ENCODE results near the gene ZBTB7C. TPM values are rescaled to one million over a fixed set of nuclear protein-coding genes. Genes with fewer than 3 reads are reported as not detected.

ZBTB7C gene
- total and polyA plus RNA-seq, 2 of the 8 experiments (the other 6 are each of a cell fraction or from before 2014, with no cell fraction given): 0.15 to 0.45 TPM

DNA sequence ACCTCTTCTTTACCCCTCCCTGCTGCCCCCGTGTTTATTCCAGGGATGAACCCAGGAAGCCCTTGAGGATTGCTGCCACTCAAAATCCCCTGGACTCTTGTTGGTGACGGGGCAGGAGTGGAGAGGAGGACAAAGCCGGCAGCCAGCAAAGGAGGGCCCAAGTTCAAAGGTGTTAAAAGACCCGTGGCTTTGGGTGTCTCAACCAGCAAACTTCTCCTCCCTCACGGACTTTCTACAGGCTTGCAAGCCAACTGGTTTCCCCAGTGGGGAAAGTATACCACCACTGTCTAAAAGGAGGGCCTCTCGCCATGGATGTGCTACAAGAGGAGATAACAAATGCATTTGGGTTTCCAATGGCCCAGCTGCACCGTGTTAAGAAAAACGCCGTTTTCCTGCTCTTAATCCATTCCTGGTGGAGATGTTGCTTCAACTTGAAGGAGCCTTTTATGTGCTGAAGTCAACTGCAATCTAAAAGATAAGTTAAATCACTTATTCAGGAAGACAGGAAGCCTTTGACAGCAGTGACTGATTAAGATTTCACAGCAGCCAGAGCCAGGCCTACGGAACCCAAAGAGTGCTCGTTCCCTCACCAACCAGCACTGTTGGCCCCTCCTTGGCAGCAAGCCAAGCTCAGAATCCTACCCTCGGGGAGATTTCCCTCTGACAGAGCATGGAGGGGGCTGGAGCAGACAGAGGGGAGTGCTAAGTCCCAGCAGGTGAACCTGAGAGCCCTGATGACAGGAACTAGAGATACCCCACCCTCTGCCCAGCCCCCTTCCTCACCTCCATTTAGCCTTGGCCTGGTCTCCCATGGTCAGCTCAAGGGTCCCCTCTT is 57.8 kb downstream of the ZBTB7C start:
- H3K27me3 ChIP-seq (replicated peaks in 1 of 4; ENCODE audit: control insufficient read depth in 3 of 4, extremely low read depth in 1 of 4, insufficient read depth in 3 of 4, low read length in 3 of 4): no peaks in the 10 kb centered on the region; a peak in 1 of 7 replicates
- no peak overlapping the region for H4K91ac ChIP-seq (replicated peaks; ENCODE audit: insufficient read length, low read length)
- no peak overlapping the region for H3K14ac ChIP-seq (ENCODE audit: insufficient read length)
- POLR2A ChIA-PET (ENCODE audit: partially characterized antibody): no interaction called here
- no peaks in the 10 kb centered on the region for H3K79me2 ChIP-seq (ENCODE audit: control insufficient read depth in 1 of 2, insufficient read depth in 2 of 2, low read length in 2 of 2)
- no peaks in the 10 kb centered on the region for H3K36me3 ChIP-seq (ENCODE audit: control insufficient read depth in 2 of 4, insufficient read depth in 4 of 4, low read length in 3 of 4)
- CTCF ChIA-PET (ENCODE audit: partially characterized antibody): interaction anchor here (1.1 kb wide), 1 partner anchor 12 kb away, joined by 3 read pairs; no protein-coding TSS in a partner anchor
- H2AFZ ChIP-seq (ENCODE audit: low read length): no peak overlapping the region
- no peak overlapping the region for H3K4me3 ChIP-seq (ENCODE audit: extremely low read depth in 1 of 4, insufficient read depth in 2 of 4, low read depth in 3 of 4, low read length in 4 of 4)
- no peaks in the 10 kb centered on the region for H4K20me1 ChIP-seq (replicated peaks in 1 of 2; ENCODE audit: control insufficient read depth in 1 of 2, insufficient read depth in 2 of 2, low read length in 2 of 2)
- no peaks in the 10 kb centered on the region for H3K79me1 ChIP-seq (ENCODE audit: low read depth, low read length)
- no peak overlapping the region for H2BK20ac ChIP-seq (ENCODE audit: low read length)
- H3K9me3 ChIP-seq (ENCODE audit: insufficient read depth in 2 of 2, low read depth in 1 of 2, low read length in 1 of 2): no peaks in the 10 kb centered on the region
- no peak overlapping the region for H3K9ac ChIP-seq (replicated peaks in 1 of 4; ENCODE audit: extremely low read depth in 1 of 4, low read depth in 3 of 4, low read length in 3 of 4)
- no peak overlapping the region for H2BK15ac ChIP-seq (ENCODE audit: low read length)
- H2BK120ac ChIP-seq (replicated peaks; ENCODE audit: low read depth, low read length): no peak overlapping the region
- no peak overlapping the region for H3K4me2 ChIP-seq (ENCODE audit: insufficient read depth in 1 of 2, low read depth in 2 of 2, low read length in 2 of 2)
- H4K8ac ChIP-seq (ENCODE audit: extremely low read depth, insufficient read depth, low read length): peak overlapping the region; percentile 14
- H2BK12ac ChIP-seq (ENCODE audit: low read depth, low read length): no peak overlapping the region
- WGBS, 2 experiments (ENCODE audit: extremely low coverage in 1 of 2, insufficient coverage in 1 of 2, insufficient read length in 1 of 2, insufficient replicate concordance in 2 of 2, low coverage in 1 of 2, low lambda C conversion rate in 2 of 2, missing lambda C conversion rate in 1 of 2): 86% methylated on average over 12 of the region's 12 CpGs; no CpG with 5 or more reads in 1 of the 2 experiments
- no peak overlapping the region for H3K18ac ChIP-seq (ENCODE audit: extremely low read depth, low read length)
- H4K5ac ChIP-seq (ENCODE audit: insufficient read length, low read depth, low read length): no peak overlapping the region
- H3K23ac ChIP-seq (ENCODE audit: insufficient read length): no peak overlapping the region
- H2AK5ac ChIP-seq (ENCODE audit: low read depth, low read length): no peak overlapping the region
- H3K4ac ChIP-seq (replicated peaks; ENCODE audit: insufficient read length, low read depth, low read length): no peak overlapping the region
- no peak overlapping the region for H2BK5ac ChIP-seq (ENCODE audit: low read depth, low read length)
- no peak overlapping the region for H3K27ac ChIP-seq (ENCODE audit: low read depth, low read length)
- no peaks in the 10 kb centered on the region for H3K4me1 ChIP-seq (replicated peaks in 1 of 4; ENCODE audit: control insufficient read depth in 3 of 4, insufficient read depth in 4 of 4, low read length in 3 of 4)
- FAIRE-seq: no peak
- no peak overlapping the region for H3K56ac ChIP-seq (replicated peaks; ENCODE audit: insufficient read length, low read depth, low read length)
- no peaks in the 10 kb centered on the region for H3K23me2 ChIP-seq (ENCODE audit: low read depth, low read length)
- DNase-seq (ENCODE audit: low read depth in 1 of 2, low spot score in 2 of 2): no peak
- TF ChIP-seq TCF12 (IDR thresholded peaks at IDR 0.05; ENCODE audit: low read depth, low read length): no peak
- no peak for TF ChIP-seq YY1 (IDR thresholded peaks at IDR 0.05; ENCODE audit: low read depth, low read length)
- TF ChIP-seq KDM4A (IDR thresholded peaks at IDR 0.05; ENCODE audit: low read depth, low read length, severe bottlenecking): no peak
- no peak for TF ChIP-seq HDAC2 (IDR thresholded peaks at IDR 0.05; ENCODE audit: borderline replicate concordance in 1 of 2, low read depth in 2 of 2, low read length in 2 of 2)
- TF ChIP-seq EGR1 (IDR thresholded peaks at IDR 0.05; ENCODE audit: borderline replicate concordance, low read depth, low read length): no peak
- no peak for TF ChIP-seq CHD2 (IDR thresholded peaks at IDR 0.05; ENCODE audit: low read length)
- no peak for TF ChIP-seq SAP30 (IDR thresholded peaks at IDR 0.05; ENCODE audit: insufficient read depth, insufficient replicate concordance, low read length)
- no peak for TF ChIP-seq TAF1 (IDR thresholded peaks at IDR 0.05; ENCODE audit: low read depth, low read length)
- TF ChIP-seq, protein P1, sequence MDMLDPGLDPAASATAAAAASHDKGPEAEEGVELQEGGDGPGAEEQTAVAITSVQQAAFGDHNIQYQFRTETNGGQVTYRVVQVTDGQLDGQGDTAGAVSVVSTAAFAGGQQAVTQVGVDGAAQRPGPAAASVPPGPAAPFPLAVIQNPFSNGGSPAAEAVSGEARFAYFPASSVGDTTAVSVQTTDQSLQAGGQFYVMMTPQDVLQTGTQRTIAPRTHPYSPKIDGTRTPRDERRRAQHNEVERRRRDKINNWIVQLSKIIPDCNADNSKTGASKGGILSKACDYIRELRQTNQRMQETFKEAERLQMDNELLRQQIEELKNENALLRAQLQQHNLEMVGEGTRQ (IDR thresholded peaks at IDR 0.05; ENCODE audit: low read length): no peak
- TF ChIP-seq EZH2 (IDR thresholded peaks at IDR 0.05; ENCODE audit: low read depth, low read length, severe bottlenecking): no peak
- no peak for TF ChIP-seq CBX5 (IDR thresholded peaks at IDR 0.05; ENCODE audit: low read depth, low read length)
